Measurements from ENCODE around the gene CDY1B. TPM values are rescaled to one million over a fixed set of nuclear protein-coding genes. Genes with fewer than 3 reads are reported as not detected.
"Not testable (repeated sequence)": the region's sequence is repeated elsewhere in the genome, so short reads cannot be mapped to it uniquely, and the experiment has no call there.

The CDY1B gene, protein sequence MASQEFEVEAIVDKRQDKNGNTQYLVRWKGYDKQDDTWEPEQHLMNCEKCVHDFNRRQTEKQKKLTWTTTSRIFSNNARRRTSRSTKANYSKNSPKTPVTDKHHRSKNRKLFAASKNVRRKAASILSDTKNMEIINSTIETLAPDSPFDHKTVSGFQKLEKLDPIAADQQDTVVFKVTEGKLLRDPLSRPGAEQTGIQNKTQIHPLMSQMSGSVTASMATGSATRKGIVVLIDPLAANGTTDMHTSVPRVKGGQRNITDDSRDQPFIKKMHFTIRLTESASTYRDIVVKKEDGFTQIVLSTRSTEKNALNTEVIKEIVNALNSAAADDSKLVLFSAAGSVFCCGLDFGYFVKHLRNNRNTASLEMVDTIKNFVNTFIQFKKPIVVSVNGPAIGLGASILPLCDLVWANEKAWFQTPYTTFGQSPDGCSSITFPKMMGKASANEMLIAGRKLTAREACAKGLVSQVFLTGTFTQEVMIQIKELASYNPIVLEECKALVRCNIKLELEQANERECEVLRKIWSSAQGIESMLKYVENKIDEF
- polyA plus RNA-seq (2013, experiment 1 of 2) = not detected
- not detected for polyA plus RNA-seq (2013, experiment 2 of 2)

DNA sequence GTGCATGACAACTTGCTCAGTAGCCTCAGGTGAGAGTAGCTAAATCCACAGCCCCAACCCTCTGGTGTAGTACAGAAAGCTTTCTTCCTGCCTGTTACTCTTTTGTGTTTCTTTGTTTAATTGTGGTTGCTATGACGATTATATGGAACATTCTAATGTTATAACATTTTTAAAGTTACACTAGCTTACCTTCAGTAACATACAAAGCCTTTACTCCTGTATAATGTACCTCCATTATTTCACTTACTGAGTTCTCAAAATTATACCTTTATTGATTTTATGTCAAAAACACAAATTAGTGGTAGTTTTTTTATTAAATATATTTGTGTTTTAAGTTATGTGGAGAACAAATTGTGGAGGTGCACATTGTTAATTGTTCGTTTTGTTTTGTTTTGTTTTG, at the start of gene CDY1B:
CDY1B (minus strand) TSS at position 101 of the 400 bp plus-strand sequence. CDS start 331 bp downstream, outside the sequence.
- not testable (repeated sequence) for H2BK5ac ChIP-seq (ENCODE audit: low read length); H3K4me1 ChIP-seq (ENCODE audit: control insufficient read depth, low read depth, low read length); DNase-seq; H4K5ac ChIP-seq (ENCODE audit: low read length); H3K27me3 ChIP-seq (ENCODE audit: insufficient read depth, low read length, poor library complexity); H2BK15ac ChIP-seq (replicated peaks; ENCODE audit: low read depth); H2BK120ac ChIP-seq (ENCODE audit: low read depth, low read length); H3K56ac ChIP-seq (ENCODE audit: low read length); H3K4ac ChIP-seq (ENCODE audit: low read depth, low read length); H3K9ac ChIP-seq (ENCODE audit: low read length); H3K23ac ChIP-seq (ENCODE audit: low read length); H3K79me1 ChIP-seq (ENCODE audit: low read length); H3K79me2 ChIP-seq (ENCODE audit: control insufficient read depth, insufficient read depth, low read length); H3K4me2 ChIP-seq (ENCODE audit: low read length); H3K4me3 ChIP-seq (ENCODE audit: low read length); H4K8ac ChIP-seq (ENCODE audit: low read depth, low read length); H2AK5ac ChIP-seq (ENCODE audit: low read length); H3K18ac ChIP-seq (ENCODE audit: low read length); H3K27ac ChIP-seq (ENCODE audit: low read depth, low read length); H3K36me3 ChIP-seq (ENCODE audit: control insufficient read depth, insufficient read depth, low read length)
- no CpG with 5 or more reads among the region's 2 CpGs for WGBS (ENCODE audit: extremely low coverage, insufficient coverage, low lambda C conversion rate)

DNA sequence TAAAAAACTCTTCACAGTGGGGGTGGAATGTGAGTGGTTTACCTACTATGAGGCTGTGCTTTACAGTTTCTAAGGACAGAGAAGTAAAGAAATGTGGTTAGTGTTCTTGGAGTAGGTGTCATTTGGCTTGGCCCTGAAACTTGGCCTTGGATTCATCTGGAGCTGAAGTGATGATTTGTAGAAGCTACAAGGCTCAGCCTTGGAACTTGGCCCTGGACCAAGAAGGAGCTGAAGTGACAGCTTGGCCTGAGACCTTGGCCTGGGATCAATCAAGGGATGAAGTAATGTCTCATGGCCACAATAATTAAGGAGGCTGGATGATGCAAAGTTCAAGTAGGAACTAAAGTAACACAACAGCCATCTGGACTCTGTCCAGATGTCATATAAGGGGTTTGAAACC, 1.7 kb upstream of the CDY1B start:
- not testable (repeated sequence) for H3K36me3 ChIP-seq (ENCODE audit: control insufficient read depth, insufficient read depth, low read length); H3K79me1 ChIP-seq (ENCODE audit: low read length); H3K56ac ChIP-seq (ENCODE audit: low read length); H3K9ac ChIP-seq (ENCODE audit: low read length); H3K4me3 ChIP-seq (ENCODE audit: low read length); H3K27ac ChIP-seq (ENCODE audit: low read depth, low read length); H2AK5ac ChIP-seq (ENCODE audit: low read length); H3K79me2 ChIP-seq (ENCODE audit: control insufficient read depth, insufficient read depth, low read length); H3K23ac ChIP-seq (ENCODE audit: low read length); H4K8ac ChIP-seq (ENCODE audit: low read depth, low read length); H2BK120ac ChIP-seq (ENCODE audit: low read depth, low read length); H3K4ac ChIP-seq (ENCODE audit: low read depth, low read length); H3K4me2 ChIP-seq (ENCODE audit: low read length); H2BK15ac ChIP-seq (replicated peaks; ENCODE audit: low read depth); H4K5ac ChIP-seq (ENCODE audit: low read length); H3K27me3 ChIP-seq (ENCODE audit: insufficient read depth, low read length, poor library complexity); DNase-seq; H3K18ac ChIP-seq (ENCODE audit: low read length); H2BK5ac ChIP-seq (ENCODE audit: low read length); H3K4me1 ChIP-seq (ENCODE audit: control insufficient read depth, low read depth, low read length)

DNA sequence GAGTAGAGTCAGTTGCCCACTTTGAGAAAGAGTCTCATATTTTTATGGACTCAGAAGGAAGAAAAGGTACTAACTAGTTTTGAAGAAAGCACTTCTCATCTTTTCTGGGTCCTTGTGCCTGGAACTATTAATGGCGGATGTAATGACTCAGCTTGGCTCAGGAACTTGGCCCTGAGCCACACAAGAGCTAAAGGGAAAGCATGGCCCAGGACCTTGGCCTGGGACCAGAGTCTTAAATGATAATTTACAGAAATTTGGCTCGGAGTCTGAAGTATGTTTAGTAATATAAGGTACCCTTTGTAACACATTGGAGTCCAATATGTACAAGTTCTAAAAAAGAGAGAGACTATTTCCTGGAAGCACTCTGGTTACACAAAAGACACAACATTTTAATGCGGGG, 4.6 kb downstream of the CDY1B start:
- WGBS (ENCODE audit: extremely low coverage, insufficient coverage, low lambda C conversion rate) = no CpG with 5 or more reads among the region's 3 CpGs
- not testable (repeated sequence) for H3K56ac ChIP-seq (ENCODE audit: low read length); H3K4me2 ChIP-seq (ENCODE audit: low read length); H2AK5ac ChIP-seq (ENCODE audit: low read length); H3K23ac ChIP-seq (ENCODE audit: low read length); H3K79me1 ChIP-seq (ENCODE audit: low read length); H3K4ac ChIP-seq (ENCODE audit: low read depth, low read length); H3K79me2 ChIP-seq (ENCODE audit: control insufficient read depth, insufficient read depth, low read length); H3K9ac ChIP-seq (ENCODE audit: low read length); H3K4me1 ChIP-seq (ENCODE audit: control insufficient read depth, low read depth, low read length); H4K8ac ChIP-seq (ENCODE audit: low read depth, low read length); H3K27me3 ChIP-seq (ENCODE audit: insufficient read depth, low read length, poor library complexity); H3K18ac ChIP-seq (ENCODE audit: low read length); H4K5ac ChIP-seq (ENCODE audit: low read length); H2BK120ac ChIP-seq (ENCODE audit: low read depth, low read length); DNase-seq; H2BK15ac ChIP-seq (replicated peaks; ENCODE audit: low read depth); H3K36me3 ChIP-seq (ENCODE audit: control insufficient read depth, insufficient read depth, low read length); H3K27ac ChIP-seq (ENCODE audit: low read depth, low read length); H2BK5ac ChIP-seq (ENCODE audit: low read length); H3K4me3 ChIP-seq (ENCODE audit: low read length)

DNA sequence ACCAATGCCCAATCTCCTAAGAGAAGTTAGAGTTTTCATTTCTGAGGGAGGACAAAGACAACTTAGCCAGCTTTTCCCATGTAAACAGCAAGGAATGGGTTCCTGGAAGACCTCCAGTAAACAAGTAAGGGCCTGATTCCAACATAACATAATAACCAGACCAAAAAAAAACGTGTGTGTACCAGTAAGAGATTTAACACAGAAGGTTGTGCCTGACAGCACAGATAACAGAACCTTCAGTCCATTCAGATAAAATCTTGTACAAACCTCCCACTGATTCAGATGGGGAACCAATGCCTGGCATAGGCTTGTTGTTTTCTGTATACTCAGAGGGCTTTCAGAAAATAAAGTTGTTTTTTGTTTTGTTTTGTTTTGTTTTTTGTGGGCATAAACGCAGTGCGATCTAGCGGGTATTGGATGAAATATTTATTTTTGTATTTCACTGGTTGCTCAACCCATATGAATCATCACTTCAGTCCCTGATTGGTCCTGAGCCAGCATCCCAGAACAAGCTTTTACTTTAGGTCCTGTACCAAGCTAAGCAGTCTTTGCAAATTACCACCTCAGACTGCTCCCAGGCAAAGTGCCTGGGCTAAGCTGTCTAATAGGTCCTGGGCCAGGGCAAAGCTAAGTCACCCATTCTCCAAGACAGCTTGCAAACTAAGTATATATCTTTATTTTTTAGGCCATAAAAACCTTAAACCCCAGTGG, 8.7 kb downstream of the CDY1B start:
- H3K79me2 ChIP-seq (ENCODE audit: control insufficient read depth, insufficient read depth, low read length); H2AK5ac ChIP-seq (ENCODE audit: low read length); H3K23ac ChIP-seq (ENCODE audit: low read length); H3K4me2 ChIP-seq (ENCODE audit: low read length); H4K8ac ChIP-seq (ENCODE audit: low read depth, low read length); DNase-seq; H3K27me3 ChIP-seq (ENCODE audit: insufficient read depth, low read length, poor library complexity); H3K79me1 ChIP-seq (ENCODE audit: low read length); H3K4me3 ChIP-seq (ENCODE audit: low read length); H3K9ac ChIP-seq (ENCODE audit: low read length); H4K5ac ChIP-seq (ENCODE audit: low read length); H2BK5ac ChIP-seq (ENCODE audit: low read length); H3K56ac ChIP-seq (ENCODE audit: low read length); H3K4ac ChIP-seq (ENCODE audit: low read depth, low read length); H2BK15ac ChIP-seq (replicated peaks; ENCODE audit: low read depth); H3K18ac ChIP-seq (ENCODE audit: low read length); H3K27ac ChIP-seq (ENCODE audit: low read depth, low read length); H3K36me3 ChIP-seq (ENCODE audit: control insufficient read depth, insufficient read depth, low read length); H3K4me1 ChIP-seq (ENCODE audit: control insufficient read depth, low read depth, low read length); H2BK120ac ChIP-seq (ENCODE audit: low read depth, low read length): not testable (repeated sequence)
- no CpG with 5 or more reads among the region's 4 CpGs for WGBS (ENCODE audit: extremely low coverage, insufficient coverage, low lambda C conversion rate)

DNA sequence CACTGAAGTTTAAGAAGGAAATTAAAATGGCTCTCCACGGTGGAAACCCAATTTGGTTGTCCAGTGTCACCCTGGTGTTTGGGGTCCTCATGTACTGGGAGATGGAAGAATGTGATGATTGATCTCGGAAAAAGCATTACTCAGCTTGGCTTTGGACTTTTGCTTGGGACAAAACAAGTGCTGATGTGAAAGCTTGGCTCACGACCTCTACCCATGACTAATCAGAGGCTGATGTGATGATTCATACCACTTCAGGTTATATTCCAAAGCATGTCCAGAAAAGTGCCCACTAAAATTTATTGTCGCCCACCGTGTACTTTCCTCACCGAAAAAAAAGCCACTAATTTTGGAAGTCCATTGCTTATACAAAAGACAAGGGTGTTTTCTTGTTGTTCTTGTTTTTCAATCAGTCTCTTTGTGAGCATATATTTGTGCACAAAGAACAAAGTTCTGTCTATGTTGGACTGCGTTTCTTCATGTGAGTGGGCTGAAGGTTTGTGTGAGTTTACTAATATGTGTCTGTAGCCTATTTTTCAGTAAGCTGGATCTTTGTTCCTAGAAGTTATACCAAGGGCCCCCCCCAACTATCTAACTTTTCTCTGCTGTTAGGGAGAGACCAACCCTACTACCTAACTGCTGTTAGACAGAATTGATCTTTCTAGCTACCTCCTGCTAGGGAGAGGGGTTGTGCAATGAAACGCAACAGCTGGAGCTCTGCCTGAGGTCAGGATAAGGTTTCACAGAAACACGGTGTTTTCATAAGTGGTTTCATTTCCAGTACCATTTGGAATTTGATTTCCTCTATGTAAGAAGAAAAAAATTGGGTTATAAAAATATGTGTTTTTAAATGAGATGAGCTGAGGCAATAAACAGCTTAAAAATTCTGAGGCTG, 21.4 kb downstream of the CDY1B start:
- H3K27ac ChIP-seq (ENCODE audit: low read depth, low read length); DNase-seq; H3K4me2 ChIP-seq (ENCODE audit: low read length); H3K79me2 ChIP-seq (ENCODE audit: control insufficient read depth, insufficient read depth, low read length); H3K23ac ChIP-seq (ENCODE audit: low read length); H3K4me3 ChIP-seq (ENCODE audit: low read length); H4K5ac ChIP-seq (ENCODE audit: low read length); H3K79me1 ChIP-seq (ENCODE audit: low read length); H3K36me3 ChIP-seq (ENCODE audit: control insufficient read depth, insufficient read depth, low read length); H2BK5ac ChIP-seq (ENCODE audit: low read length); H3K9ac ChIP-seq (ENCODE audit: low read length); H2BK15ac ChIP-seq (replicated peaks; ENCODE audit: low read depth); H4K8ac ChIP-seq (ENCODE audit: low read depth, low read length); H3K18ac ChIP-seq (ENCODE audit: low read length); H2BK120ac ChIP-seq (ENCODE audit: low read depth, low read length); H3K27me3 ChIP-seq (ENCODE audit: insufficient read depth, low read length, poor library complexity); H3K56ac ChIP-seq (ENCODE audit: low read length); H3K4ac ChIP-seq (ENCODE audit: low read depth, low read length); H2AK5ac ChIP-seq (ENCODE audit: low read length); H3K4me1 ChIP-seq (ENCODE audit: control insufficient read depth, low read depth, low read length): not testable (repeated sequence)
- WGBS (ENCODE audit: extremely low coverage, insufficient coverage, low lambda C conversion rate) = no CpG with 5 or more reads among the region's 9 CpGs
